ENCODE measurements around the gene DDX17. TPM values are rescaled to one million over a fixed set of nuclear protein-coding genes. Genes with fewer than 3 reads are reported as not detected.

The DDX17 gene
- total and polyA plus RNA-seq, 2 donors from 2014 or later, result 133 to 509 TPM

- TF ChIP-seq CTCF (IDR thresholded peaks at IDR 0.05; ENCODE audit: borderline replicate concordance, extremely low read depth, insufficient read depth), result no peak
- no peak for FAIRE-seq
- Histone ChIP-seq H3K27me3 (ENCODE audit: control insufficient read depth, insufficient read depth, low read length) (no peaks in the 10 kb centered on the region), H3K27ac (ENCODE audit: low read depth in 2 of 2, low read length in 2 of 2) (peak within 1 kb of the TSS in 1 of 2 donors; percentile 13), H3K9ac (ENCODE audit: low read length in 3 of 3) (peak within 1 kb of the TSS in 2 of 3 donors; percentile 59 to 88), H3K4me1 (ENCODE audit: control insufficient read depth in 2 of 3, insufficient read depth in 2 of 3, low read depth in 1 of 3, low read length in 3 of 3) (peaks cover 0 to 8% (median 0%) of the 10 kb centered on the region in 3 donors), H3K4me3 (ENCODE audit: low read length in 3 of 3) (peak within 1 kb of the TSS; percentile 44 to 66 (median 61)), H3K9me3 (ENCODE audit: control insufficient read depth in 2 of 3, insufficient read depth in 1 of 3, low read length in 3 of 3) (no peaks in the 10 kb centered on the region), H3K36me3 (ENCODE audit: control insufficient read depth in 2 of 3, insufficient read depth in 3 of 3, low read length in 3 of 3) (no peaks in the 10 kb centered on the region)
- DNase-seq, result peak in 4 of 5 donors; percentile 64 to 89 (median 80)
- intact Hi-C loops (cut with DNase I), result no loop called here
Measured at GRCh38 chr22:38467904-38468442, 38.1 kb downstream of the DDX17 start, which contains the start of gene KDELR3. TSS of gene KDELR3 (plus strand) at chr22:38468096. CDS start at chr22:38468234, 138 bp downstream.

GRCh38 chr22:38467438-38467903 is 38.6 kb downstream of the DDX17 start:
- Histone ChIP-seq H3K9ac (ENCODE audit: low read length in 3 of 3) (peak overlapping the region in 1 of 3 donors; percentile 65), H3K9me3 (ENCODE audit: control insufficient read depth in 2 of 3, insufficient read depth in 1 of 3, low read length in 3 of 3) (no peaks in the 10 kb centered on the region), H3K36me3 (ENCODE audit: control insufficient read depth in 2 of 3, insufficient read depth in 3 of 3, low read length in 3 of 3) (no peaks in the 10 kb centered on the region), H3K27ac (ENCODE audit: low read depth in 2 of 2, low read length in 2 of 2) (peak overlapping the region in 1 of 2 donors; percentile 13), H3K4me3 (ENCODE audit: low read length in 3 of 3) (peak overlapping the region; percentile 26 to 66 (median 35)), H3K4me1 (ENCODE audit: control insufficient read depth in 2 of 3, insufficient read depth in 2 of 3, low read depth in 1 of 3, low read length in 3 of 3) (peaks cover 0 to 8% (median 0%) of the 10 kb centered on the region in 3 donors), H3K27me3 (ENCODE audit: control insufficient read depth, insufficient read depth, low read length) (no peaks in the 10 kb centered on the region)
- no peak for TF ChIP-seq CTCF (IDR thresholded peaks at IDR 0.05; ENCODE audit: borderline replicate concordance, extremely low read depth, insufficient read depth)
- DNase-seq, result no peak
- intact Hi-C loops (cut with DNase I), result no loop called here
- no peak for FAIRE-seq

- intact Hi-C loops (cut with DNase I), result no loop called here
- DNase-seq (peak in 2 of 5 donors; percentile 49 to 69), FAIRE-seq (no peak)
- Histone ChIP-seq H3K36me3 (ENCODE audit: control insufficient read depth in 2 of 3, insufficient read depth in 3 of 3, low read length in 3 of 3) (no peaks in the 10 kb centered on the region), H3K27me3 (ENCODE audit: control insufficient read depth, insufficient read depth, low read length) (no peaks in the 10 kb centered on the region), H3K4me3 (ENCODE audit: low read length in 3 of 3) (no peak overlapping the region), H3K9ac (ENCODE audit: low read length in 3 of 3) (no peak overlapping the region), H3K4me1 (ENCODE audit: control insufficient read depth in 2 of 3, insufficient read depth in 2 of 3, low read depth in 1 of 3, low read length in 3 of 3) (peaks cover 0 to 8% (median 0%) of the 10 kb centered on the region in 3 donors), H3K27ac (ENCODE audit: low read depth in 2 of 2, low read length in 2 of 2) (no peak overlapping the region), H3K9me3 (ENCODE audit: control insufficient read depth in 2 of 3, insufficient read depth in 1 of 3, low read length in 3 of 3) (no peaks in the 10 kb centered on the region)
- no peak for TF ChIP-seq CTCF (IDR thresholded peaks at IDR 0.05; ENCODE audit: borderline replicate concordance, extremely low read depth, insufficient read depth)
Measured at GRCh38 chr22:38465673-38466490, 40.2 kb downstream of the DDX17 start.
